NCI-H1105 (cell line): ENCODE measurements around the gene LIN54.
A peak's percentile ranks its signal among the peaks of the same experiment; 100 is the strongest.

ENCODE experiments used
- DNase-seq: peaks from one replicate; lab custom pipeline; 2025; lab: John Stamatoyannopoulos, UW

The LIN54 gene

GRCh38 chr4:82891707-82892466, 118.7 kb downstream of the LIN54 start:
- DNase-seq = no peak

GRCh38 chr4:82890901-82891706, 119.5 kb downstream of the LIN54 start, which contains the start of gene SEC31A:
TSS of gene SEC31A (minus strand) at chr4:82891153. CDS start at chr4:82881936, 9,217 bp downstream.
- peak; percentile 87 for DNase-seq

- no peak for DNase-seq
Observed at GRCh38 chr4:82890528-82890900, 120.1 kb downstream of the LIN54 start.

- DNase-seq = no peak
Observed at GRCh38 chr4:82889287-82889686, 121.3 kb downstream of the LIN54 start.

GRCh38 chr4:82886147-82886942, 124.3 kb downstream of the LIN54 start:
- DNase-seq = no peak

- DNase-seq = no peak
Observed at GRCh38 chr4:82885410-82885809, 125.2 kb downstream of the LIN54 start.
